ENCODE data around the gene AQP3. TPM values are rescaled to one million over a fixed set of nuclear protein-coding genes. Genes with fewer than 3 reads are reported as not detected.

Gene AQP3
- total RNA-seq, 2 experiments from 2014 or later: 99.8 to 106 TPM

- H3K4me1 ChIP-seq (ENCODE audit: insufficient read depth, low read length): peaks cover 66% of the 10 kb centered on the region
Measured at GRCh38 chr9:33443047-33443446, 4.3 kb downstream of the AQP3 start.

GRCh38 chr9:33442125-33442524, 5.3 kb downstream of the AQP3 start:
- intact Hi-C loops (cut with DNase I, micrococcal nuclease): no loop called here
- no peaks in the 10 kb centered on the region for H3K9me3 Mint-ChIP-seq
- CTCF ChIA-PET: no interaction called here
- H3K4me1 Mint-ChIP-seq (ENCODE audit: low read depth): peaks cover 53% of the 10 kb centered on the region
- no peak overlapping the region for H3K4me3 Mint-ChIP-seq
- Histone ChIP-seq H3K4me3 (ENCODE audit: low read length) (no peak overlapping the region), H3K27ac (ENCODE audit: low read depth in 1 of 2, low read length in 2 of 2) (no peak overlapping the region), H3K36me3 (ENCODE audit: insufficient read depth, low read length) (peaks cover 55% of the 10 kb centered on the region), H3K27me3 (ENCODE audit: control insufficient read depth in 1 of 2, insufficient read depth in 2 of 2, low read length in 2 of 2) (no peaks in the 10 kb centered on the region), H3K9me3 (ENCODE audit: control insufficient read depth in 1 of 2, insufficient read depth in 1 of 2, low read length in 2 of 2) (no peaks in the 10 kb centered on the region), H3K4me1 (ENCODE audit: insufficient read depth, low read length) (peaks cover 62% of the 10 kb centered on the region)
- no peak for ATAC-seq (ENCODE audit: poor library complexity)
- no peaks in the 10 kb centered on the region for H3K27me3 Mint-ChIP-seq
- H3K27ac Mint-ChIP-seq: peak overlapping the region; percentile 99
- POLR2A ChIA-PET: no interaction called here
- TF ChIP-seq CTCF (IDR thresholded peaks at IDR 0.05): no peak
- peaks cover 69% of the 10 kb centered on the region for H3K36me3 Mint-ChIP-seq (ENCODE audit: low read depth)
- peak in 1 of 14 experiments; percentile 1 for DNase-seq

More at GRCh38 chr9:33443047-33443446, 4.3 kb downstream of the AQP3 start:
- H3K36me3 Mint-ChIP-seq (ENCODE audit: low read depth): peaks cover 75% of the 10 kb centered on the region
- ATAC-seq (ENCODE audit: poor library complexity) (no peak), DNase-seq (peak in 1 of 14 experiments; percentile 9)
- intact Hi-C loops (cut with DNase I, micrococcal nuclease): no loop called here
- ChIA-PET CTCF (no interaction called here), POLR2A (no interaction called here)
- H3K9me3 Mint-ChIP-seq: no peaks in the 10 kb centered on the region
- H3K4me1 Mint-ChIP-seq (ENCODE audit: low read depth): peaks cover 56% of the 10 kb centered on the region
- Histone ChIP-seq H3K27ac (ENCODE audit: low read depth in 1 of 2, low read length in 2 of 2) (peak overlapping the region; percentile 40 to 48), H3K9me3 (ENCODE audit: control insufficient read depth in 1 of 2, insufficient read depth in 1 of 2, low read length in 2 of 2) (no peaks in the 10 kb centered on the region), H3K4me3 (ENCODE audit: low read length) (no peak overlapping the region), H3K27me3 (ENCODE audit: control insufficient read depth in 1 of 2, insufficient read depth in 2 of 2, low read length in 2 of 2) (no peaks in the 10 kb centered on the region), H3K36me3 (ENCODE audit: insufficient read depth, low read length) (peaks cover 55% of the 10 kb centered on the region)
- no peak for TF ChIP-seq CTCF (IDR thresholded peaks at IDR 0.05)
- H3K4me3 Mint-ChIP-seq: no peak overlapping the region
- peak overlapping the region; percentile 99 for H3K27ac Mint-ChIP-seq
- no peaks in the 10 kb centered on the region for H3K27me3 Mint-ChIP-seq

GRCh38 chr9:33440609-33441008, 6.8 kb downstream of the AQP3 start:
- H3K27ac Mint-ChIP-seq: peak overlapping the region; percentile 67
- Histone ChIP-seq H3K4me1 (ENCODE audit: insufficient read depth, low read length) (peaks cover 56% of the 10 kb centered on the region), H3K9me3 (ENCODE audit: control insufficient read depth in 1 of 2, insufficient read depth in 1 of 2, low read length in 2 of 2) (no peaks in the 10 kb centered on the region), H3K4me3 (ENCODE audit: low read length) (no peak overlapping the region), H3K27ac (ENCODE audit: low read depth in 1 of 2, low read length in 2 of 2) (no peak overlapping the region), H3K27me3 (ENCODE audit: control insufficient read depth in 1 of 2, insufficient read depth in 2 of 2, low read length in 2 of 2) (no peaks in the 10 kb centered on the region), H3K36me3 (ENCODE audit: insufficient read depth, low read length) (peaks cover 55% of the 10 kb centered on the region)
- intact Hi-C loops (cut with DNase I, micrococcal nuclease): no loop called here
- H3K36me3 Mint-ChIP-seq (ENCODE audit: low read depth): peaks cover 56% of the 10 kb centered on the region
- TF ChIP-seq CTCF (IDR thresholded peaks at IDR 0.05): no peak
- peaks cover 38% of the 10 kb centered on the region for H3K4me1 Mint-ChIP-seq (ENCODE audit: low read depth)
- no peaks in the 10 kb centered on the region for H3K9me3 Mint-ChIP-seq
- ChIA-PET CTCF (interaction anchor here (0.6 to 1.9 kb wide), 5 partner anchors 12 to 37 kb away, joined by 3 to 5 read pairs (median 4); no protein-coding TSS in a partner anchor), POLR2A (interaction anchor here (0.6 to 1.0 kb wide), 2 partner anchors 13 to 328 kb away, joined by 3 read pairs; no protein-coding TSS in a partner anchor)
- no peak overlapping the region for H3K4me3 Mint-ChIP-seq
- no peak for DNase-seq
- H3K27me3 Mint-ChIP-seq: no peaks in the 10 kb centered on the region
- no peak for ATAC-seq (ENCODE audit: poor library complexity)
